Heart left ventricle (tissue), 16 donors: Measurements from ENCODE around the gene LYRM2. TPM values are rescaled to one million over a fixed set of nuclear protein-coding genes. Genes with fewer than 3 reads are reported as not detected.

Experiments
- ATAC-seq, 4 donors: fragments of 200-7000 bp; cut with Tn5 transposase; one replicate each; pipeline ENCODE4 v1.9.1; 2020 to 2022; ENCODE audit warnings: moderate library complexity in 4 of 4, mild to moderate bottlenecking in 3 of 4, moderate number of reproducible peaks in 1 of 4
- DNase-seq, 5 donors: peaks; one replicate each; pipeline ENCODE4 v3.0.0-alpha.2; 2020
- H3K27ac ChIP-seq, 12 donors: fragments of 200-600 bp; sonication (generic) in 4 of 12; one replicate each; pipeline versions ENCODE4 v1.5.0 to v1.8.0; 2016 to 2022; ENCODE audit warnings: mild to moderate bottlenecking in 2 of 12
- H3K27me3 ChIP-seq, 9 donors: fragments of 200-600 bp; sonication (generic) in 2 of 9; one replicate each; pipeline versions ENCODE4 v1.5.1 to v1.8.0; 2016 to 2022; ENCODE audit warnings: mild to moderate bottlenecking in 3 of 9
- H3K36me3 ChIP-seq, 9 donors: fragments of 200-600 bp; sonication (generic) in 2 of 9; one replicate each; pipeline versions ENCODE4 v1.5.0 to v1.8.0; 2018 to 2022; ENCODE audit warnings: mild to moderate bottlenecking in 2 of 9
- H3K4me1 ChIP-seq, 12 donors: fragments of 200-600 bp; sonication (generic) in 4 of 12; one replicate each; pipeline versions ENCODE4 v1.5.0 to v1.8.0; 2016 to 2022; ENCODE audit warnings: mild to moderate bottlenecking in 3 of 12
- H3K4me3 ChIP-seq, 12 donors: fragments of 200-600 bp; sonication (generic) in 4 of 12; one replicate each; pipeline versions ENCODE4 v1.5.0 to v1.8.0; 2017 to 2022; ENCODE audit warnings: mild to moderate bottlenecking in 9 of 12, moderate library complexity in 4 of 12
- H3K9me3 ChIP-seq, 12 donors: fragments of 200-600 bp; sonication (generic) in 4 of 12; one replicate each; pipeline versions ENCODE4 v1.5.0 to v1.8.0; 2016 to 2022; ENCODE audit warnings: mild to moderate bottlenecking in 1 of 12
- CTCF ChIP-seq, 12 donors: fragments of 200-600 bp; sonication (generic) in 4 of 12; IDR thresholded peaks; one replicate each; pipeline versions ENCODE4 v1.5.0 to v1.8.0; 2018 to 2022; ENCODE audit warnings: antibody characterized with exemption in 12 of 12, mild to moderate bottlenecking in 5 of 12
- POLR2A ChIP-seq, 2 donors: fragments of 450-650 bp; IDR thresholded peaks; one replicate each; pipeline ENCODE4 v1.6.1; 2017; ENCODE audit warnings: antibody characterized with exemption in 2 of 2, mild to moderate bottlenecking in 2 of 2, moderate library complexity in 2 of 2
- WGBS, 4 donors: extraction: QIAGEN DNeasy Blood & Tissue Kit in 2 of 4; methylation state at CpG; one replicate each; pipeline versions ENCODE4 v1.1.5 to v1.1.7; 2013 to 2018; 5-methylcytosine and 5-hydroxymethylcytosine counted together
- intact Hi-C, 10 donors: fragments of 100-400 bp; cut with DNase I; formaldehyde crosslinking; loops; one replicate each; pipeline versions ENCODE4 v1.11.1 to v1.14.2; 2022
- polyA plus RNA-seq, 2 donors: library from polyadenylated mRNA; stranded (reverse); fragments of 200-250 nt; gene quantifications; one replicate each; pipeline ENCODE4 v1.2.3, GENCODE V29; 2013
- total RNA-seq, 9 donors: library from RNA; depleted of rRNA in 2 of 9; stranded (reverse); fragments of >200 nt in 2 of 9; fragmentation: NEBNext Ultra II Directional in 3 of 9; extraction: Animal tissue kit (Norgen Biotek cat#: 25700) in 3 of 9; gene quantifications; one replicate each; pipeline versions ENCODE4 v1.1.0 to v1.2.4, GENCODE V29; 2016 to 2023
- donor health status: ischemic (EF 13 %, LVEDD 7.1; RV severe dilation, severe dysfunction).
- donor health status: healthy with polysubstance abuse.
- donor health status: DM: no; HTN: yes; CAD: no.
- donor health status: DM: no; HTN: no; CAD: no.
- donor health status: ischemic (EF 25% LVEDD 6.9; RV normal size, moderate dysfunction).
- donor health status: ischemic (EF 25% LVEDD 5.7; RV mildly dilated, moderate dysfunction).
- donor health status: healthy.
- donor health status: DM: yes; HTN: yes; CAD: no.
- donor health status: ischemic (EF 35%, LVEDD 5.7; RV mildly dilated, moderate dysfunction).
- donor health status: nonischemic (EF 11% LVEDD 7.7; RV severe dilation, severe dysfunction).
- donor health status: DM: yes; HTN: yes; CAD: no.
- donor health status: PGD.
- donor health status: ischemic (EF 29% LVEDD 5.4; RV normal size, mild dysfunction).
- donor health status: nonischemic (EF 23%, LVEDD 6.1; RV moderate dilation, normal function).

The LYRM2 gene
- total and polyA plus RNA-seq, 11 donors, result 15.2 to 50.0 (median 43.8) TPM

- Histone ChIP-seq H3K4me3 (no peak overlapping the region), H3K36me3 (no peaks in the 10 kb centered on the region), H3K9me3 (no peaks in the 10 kb centered on the region), H3K4me1 (peaks cover 0 to 4% (median 0%) of the 10 kb centered on the region in 12 donors), H3K27ac (no peak overlapping the region), H3K27me3 (no peaks in the 10 kb centered on the region)
- 88 to 90% (median 89%) methylated on average over 4 of the region's 4 CpGs for WGBS, 4 donors
- intact Hi-C loops, result no loop called here
- no peak for ATAC-seq
- DNase-seq, result no peak
- no peak for TF ChIP-seq POLR2A (IDR thresholded peaks at IDR 0.05)
- TF ChIP-seq CTCF (IDR thresholded peaks at IDR 0.05), result no peak
Observed at GRCh38 chr6:89582669-89583325, 55.8 kb downstream of the LYRM2 start.

- 89 to 95% (median 90%) methylated on average over 4 of the region's 4 CpGs for WGBS, 4 donors
- ATAC-seq (no peak), DNase-seq (no peak)
- Histone ChIP-seq H3K36me3 (no peaks in the 10 kb centered on the region), H3K4me1 (peaks cover 0 to 4% (median 0%) of the 10 kb centered on the region in 12 donors), H3K9me3 (no peaks in the 10 kb centered on the region), H3K27ac (no peak overlapping the region), H3K4me3 (no peak overlapping the region), H3K27me3 (no peaks in the 10 kb centered on the region)
- no peak for TF ChIP-seq POLR2A (IDR thresholded peaks at IDR 0.05)
- intact Hi-C loops, result no loop called here
Observed at GRCh38 chr6:89581689-89582088, 56.9 kb downstream of the LYRM2 start.

GRCh38 chr6:89580997-89581666 is 57.4 kb downstream of the LYRM2 start:
- TF ChIP-seq POLR2A (IDR thresholded peaks at IDR 0.05) (no peak), CTCF (IDR thresholded peaks at IDR 0.05) (no peak)
- intact Hi-C loops, result no loop called here
- Histone ChIP-seq H3K9me3 (no peaks in the 10 kb centered on the region), H3K27ac (no peak overlapping the region), H3K4me1 (peaks cover 0 to 4% (median 0%) of the 10 kb centered on the region in 12 donors), H3K27me3 (no peaks in the 10 kb centered on the region), H3K4me3 (no peak overlapping the region), H3K36me3 (no peaks in the 10 kb centered on the region)
- DNase-seq (no peak), ATAC-seq (no peak)
- 88 to 94% (median 91%) methylated on average over 3 of the region's 3 CpGs for WGBS, 4 donors

GRCh38 chr6:89575562-89575960 is 63.0 kb downstream of the LYRM2 start:
- no peak overlapping the region for H3K4me3 ChIP-seq
- no peak for DNase-seq

More at GRCh38 chr6:89575562-89575960, 63.0 kb downstream of the LYRM2 start:
- intact Hi-C loops, result no loop called here
- Histone ChIP-seq H3K36me3 (no peaks in the 10 kb centered on the region), H3K27me3 (no peaks in the 10 kb centered on the region), H3K4me1 (no peaks in the 10 kb centered on the region), H3K9me3 (no peaks in the 10 kb centered on the region), H3K27ac (no peak overlapping the region)
- WGBS, 4 donors, result 58 to 78% (median 64%) methylated on average over 2 of the region's 2 CpGs
- ATAC-seq, result no peak
- TF ChIP-seq POLR2A (IDR thresholded peaks at IDR 0.05) (no peak), CTCF (IDR thresholded peaks at IDR 0.05) (no peak)
